ENCODE measurements around the gene LRRN2. TPM values are rescaled to one million over a fixed set of nuclear protein-coding genes. Genes with fewer than 3 reads are reported as not detected.
A peak's percentile ranks its signal among the peaks of the same experiment; 100 is the strongest.

Gene LRRN2
- polyA plus RNA-seq, 6 donors from 2014 or later = 0.11 to 0.25 TPM; not detected in 4

GRCh38 chr1:204653590-204654340, 31.8 kb downstream of the LRRN2 start:
- H3K9me3 Mint-ChIP-seq = no peaks in the 10 kb centered on the region
- H3K27me3 Mint-ChIP-seq = peaks cover 8 to 43% (median 32%) of the 10 kb centered on the region in 3 donors
- H3K27ac Mint-ChIP-seq = no peak overlapping the region
- no peaks in the 10 kb centered on the region for H3K4me1 Mint-ChIP-seq
- ATAC-seq (ENCODE audit: low read depth in 2 of 2) (no peak), DNase-seq (no peak)
- no peak overlapping the region for H3K4me3 Mint-ChIP-seq
- no peaks in the 10 kb centered on the region for H3K36me3 Mint-ChIP-seq

DNA sequence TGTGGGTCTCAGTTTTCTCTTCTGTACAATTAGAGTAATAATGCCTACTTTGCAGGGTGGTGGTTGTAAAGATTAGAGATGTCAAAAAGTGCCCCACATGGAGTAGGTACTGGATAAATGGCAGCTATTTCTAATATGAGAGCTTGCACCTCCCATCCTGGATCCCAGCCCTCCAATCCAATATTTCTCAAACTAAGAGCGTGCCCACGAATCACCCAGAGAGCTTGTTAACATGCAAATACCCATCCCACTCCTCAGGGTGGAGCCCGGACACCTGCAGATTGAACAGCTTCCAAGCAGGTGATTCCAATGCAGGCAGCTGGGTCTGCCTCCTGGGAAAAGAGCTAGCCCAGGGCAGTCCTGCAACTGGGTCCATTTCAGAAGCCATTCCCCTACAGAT, 33.0 kb downstream of the LRRN2 start:
- Mint-ChIP-seq H3K4me1 (peaks cover 0 to under 1% (median 0%) of the 10 kb centered on the region in 3 donors), H3K4me3 (no peak overlapping the region), H3K36me3 (no peaks in the 10 kb centered on the region), H3K27me3 (peaks cover 8 to 43% (median 32%) of the 10 kb centered on the region in 3 donors), H3K27ac (no peak overlapping the region), H3K9me3 (no peaks in the 10 kb centered on the region)
- DNase-seq = no peak
- no peak for ATAC-seq (ENCODE audit: low read depth in 2 of 2)

DNA sequence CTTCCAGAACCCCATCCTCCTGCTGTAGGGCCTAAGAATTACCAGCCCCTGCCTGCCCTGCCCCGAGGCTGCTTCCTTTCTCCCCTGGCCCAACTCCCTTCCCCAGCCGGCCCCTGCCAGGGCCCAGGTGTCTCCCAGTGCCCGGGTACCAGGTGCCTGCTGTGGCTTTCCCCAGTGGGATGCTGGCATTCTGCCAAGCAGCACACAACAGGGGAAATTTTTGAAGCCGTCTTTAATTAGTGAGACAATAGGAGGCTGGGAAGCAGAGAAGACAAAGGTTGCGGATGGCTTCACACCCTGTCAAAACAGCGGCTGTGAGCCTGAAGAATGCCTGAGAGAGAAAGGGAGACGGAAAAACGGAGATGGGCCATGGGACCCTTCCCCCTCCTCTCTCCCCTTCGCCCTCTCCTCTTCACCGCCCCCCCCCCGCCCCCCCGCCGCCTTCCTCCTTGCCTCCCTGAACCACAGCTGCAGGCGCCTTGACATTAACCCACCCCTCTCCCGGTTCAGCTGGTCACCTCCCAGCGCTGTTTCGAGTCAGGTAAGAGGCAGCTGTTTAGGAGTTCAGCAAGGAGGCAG, 33.6 kb downstream of the LRRN2 start:
- DNase-seq = no peak
- peaks cover 0 to 5% (median 0%) of the 10 kb centered on the region in 3 donors for H3K4me1 Mint-ChIP-seq
- peaks cover 8 to 43% (median 32%) of the 10 kb centered on the region in 3 donors for H3K27me3 Mint-ChIP-seq
- H3K36me3 Mint-ChIP-seq = no peaks in the 10 kb centered on the region
- H3K4me3 Mint-ChIP-seq = no peak overlapping the region
- ATAC-seq (ENCODE audit: low read depth in 2 of 2) = no peak
- no peaks in the 10 kb centered on the region for H3K9me3 Mint-ChIP-seq
- no peak overlapping the region for H3K27ac Mint-ChIP-seq

GRCh38 chr1:204650911-204651570, 34.5 kb downstream of the LRRN2 start:
- no peaks in the 10 kb centered on the region for H3K9me3 Mint-ChIP-seq
- H3K27ac Mint-ChIP-seq = no peak overlapping the region
- H3K4me3 Mint-ChIP-seq = no peak overlapping the region
- H3K4me1 Mint-ChIP-seq = peaks cover 0 to 5% (median 0%) of the 10 kb centered on the region in 3 donors
- H3K27me3 Mint-ChIP-seq = peaks cover 8 to 46% (median 30%) of the 10 kb centered on the region in 3 donors
- H3K36me3 Mint-ChIP-seq = no peaks in the 10 kb centered on the region
- no peak for ATAC-seq (ENCODE audit: low read depth in 2 of 2)
- DNase-seq = no peak

- Mint-ChIP-seq H3K9me3 (peaks cover 0 to 2% (median 0%) of the 10 kb centered on the region in 7 donors), H3K27me3 (peaks cover 12 to 49% (median 31%) of the 10 kb centered on the region in 3 donors), H3K27ac (no peak overlapping the region), H3K4me3 (peak overlapping the region in 1 of 8 donors; percentile 52), H3K36me3 (no peaks in the 10 kb centered on the region), H3K4me1 (peaks cover 0 to 5% (median 0%) of the 10 kb centered on the region in 3 donors)
- DNase-seq = no peak
- no peak for ATAC-seq (ENCODE audit: low read depth in 2 of 2)
Measured at GRCh38 chr1:204649721-204650521, 35.6 kb downstream of the LRRN2 start.

DNA sequence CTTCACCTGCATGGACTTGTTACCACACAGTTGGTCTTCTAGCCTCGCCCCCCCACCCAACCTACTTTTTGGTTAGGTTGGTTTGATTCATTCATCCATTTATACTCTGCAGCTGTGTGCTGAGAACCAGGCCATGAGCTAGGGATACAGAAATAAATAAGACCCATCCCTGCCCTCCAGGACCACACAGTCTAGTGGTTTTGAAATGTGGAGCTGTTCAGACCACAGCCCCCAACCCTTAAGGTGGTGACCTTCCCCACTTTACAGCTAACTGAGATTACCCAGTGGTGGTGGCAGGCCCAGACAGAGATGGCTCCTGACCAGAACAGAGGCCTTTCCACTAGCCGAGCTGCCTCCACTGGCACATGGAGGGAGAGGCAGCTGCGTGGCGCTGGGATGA, 37.0 kb downstream of the LRRN2 start:
- no peak overlapping the region for H3K27ac Mint-ChIP-seq
- DNase-seq = no peak
- H3K9me3 Mint-ChIP-seq = peaks cover 0 to 2% (median 0%) of the 10 kb centered on the region in 7 donors
- peaks cover 9 to 51% (median 38%) of the 10 kb centered on the region in 3 donors for H3K27me3 Mint-ChIP-seq
- no peaks in the 10 kb centered on the region for H3K36me3 Mint-ChIP-seq
- ATAC-seq (ENCODE audit: low read depth in 2 of 2) = no peak
- no peak overlapping the region for H3K4me3 Mint-ChIP-seq
- H3K4me1 Mint-ChIP-seq = peaks cover 0 to 5% (median 0%) of the 10 kb centered on the region in 3 donors

- Mint-ChIP-seq H3K36me3 (no peaks in the 10 kb centered on the region), H3K4me1 (peaks cover 0 to 5% (median 0%) of the 10 kb centered on the region in 3 donors), H3K27me3 (peaks cover 9 to 43% (median 37%) of the 10 kb centered on the region in 3 donors), H3K27ac (no peak overlapping the region), H3K4me3 (no peak overlapping the region), H3K9me3 (peaks cover 0 to 2% (median 0%) of the 10 kb centered on the region in 7 donors)
- no peak for ATAC-seq (ENCODE audit: low read depth in 2 of 2)
- no peak for DNase-seq
Measured at GRCh38 chr1:204647805-204648153, 37.8 kb downstream of the LRRN2 start.

GRCh38 chr1:204647114-204647804, 38.3 kb downstream of the LRRN2 start:
- H3K27ac Mint-ChIP-seq = peak overlapping the region in 1 of 6 donors; percentile 37
- peaks cover 5 to 38% (median 31%) of the 10 kb centered on the region in 3 donors for H3K27me3 Mint-ChIP-seq
- no peaks in the 10 kb centered on the region for H3K36me3 Mint-ChIP-seq
- no peak for DNase-seq
- ATAC-seq (ENCODE audit: low read depth in 2 of 2) = no peak
- no peak overlapping the region for H3K4me3 Mint-ChIP-seq
- peaks cover 0 to 2% (median 0%) of the 10 kb centered on the region in 7 donors for H3K9me3 Mint-ChIP-seq
- peaks cover 0 to 5% (median 0%) of the 10 kb centered on the region in 3 donors for H3K4me1 Mint-ChIP-seq

DNA sequence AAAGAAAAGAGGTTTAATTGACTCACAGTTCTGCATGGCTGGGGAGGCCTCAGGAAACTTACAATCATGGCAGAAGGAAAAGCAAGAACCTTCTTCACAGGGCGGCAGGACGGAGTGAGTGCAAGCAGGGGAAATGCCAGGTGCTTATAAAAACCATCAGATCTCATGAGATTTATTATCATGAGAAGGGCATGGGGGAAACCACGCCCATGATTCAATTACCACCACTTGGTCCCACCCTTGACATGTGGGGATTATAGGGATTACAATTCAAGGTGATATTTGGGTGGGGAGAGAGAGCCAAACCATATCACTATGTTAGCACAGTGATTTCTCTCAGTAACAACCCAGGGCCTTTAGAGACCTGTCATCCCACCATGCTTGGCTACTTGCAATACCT, 39.9 kb downstream of the LRRN2 start:
- no peak overlapping the region for H3K4me3 Mint-ChIP-seq
- peaks cover 4 to 27% (median 22%) of the 10 kb centered on the region in 3 donors for H3K27me3 Mint-ChIP-seq
- DNase-seq = no peak
- H3K36me3 Mint-ChIP-seq = no peaks in the 10 kb centered on the region
- H3K4me1 Mint-ChIP-seq = peaks cover 0 to 5% (median 0%) of the 10 kb centered on the region in 3 donors
- no peak for ATAC-seq (ENCODE audit: low read depth in 2 of 2)
- H3K9me3 Mint-ChIP-seq = peaks cover 0 to 2% (median 0%) of the 10 kb centered on the region in 7 donors
- no peak overlapping the region for H3K27ac Mint-ChIP-seq

DNA sequence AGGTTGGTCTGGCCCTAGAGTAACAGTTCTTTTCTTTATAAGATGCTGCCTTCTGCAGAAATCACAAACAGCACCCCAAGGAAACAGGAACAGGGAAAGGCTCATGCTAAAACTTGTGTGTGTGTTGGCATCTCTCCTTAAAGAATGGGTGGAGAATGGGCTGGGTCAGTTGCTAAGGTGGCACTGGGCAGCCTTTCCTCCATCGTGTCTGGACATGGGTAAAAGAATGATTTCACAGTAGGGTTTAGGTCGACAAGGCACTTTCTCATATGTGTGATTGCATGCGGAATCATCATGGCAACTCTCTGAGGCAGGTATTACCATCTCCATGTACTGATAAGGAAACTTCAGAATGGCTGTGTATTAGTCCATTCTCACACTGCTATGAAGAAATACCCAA, 40.3 kb downstream of the LRRN2 start:
- Mint-ChIP-seq H3K4me3 (no peak overlapping the region), H3K4me1 (peaks cover 0 to 5% (median 0%) of the 10 kb centered on the region in 3 donors), H3K27ac (no peak overlapping the region), H3K9me3 (peaks cover 0 to 3% (median under 1%) of the 10 kb centered on the region in 7 donors), H3K36me3 (no peaks in the 10 kb centered on the region), H3K27me3 (peaks cover 4 to 23% (median 21%) of the 10 kb centered on the region in 3 donors)
- ATAC-seq (ENCODE audit: low read depth in 2 of 2) = no peak
- DNase-seq = no peak

- H3K27me3 Mint-ChIP-seq = peaks cover 4 to 23% (median 21%) of the 10 kb centered on the region in 3 donors
- H3K4me3 Mint-ChIP-seq = no peak overlapping the region
- no peak for DNase-seq
- H3K36me3 Mint-ChIP-seq = no peaks in the 10 kb centered on the region
- peaks cover 0 to 6% (median 2%) of the 10 kb centered on the region in 7 donors for H3K9me3 Mint-ChIP-seq
- no peak for ATAC-seq (ENCODE audit: low read depth in 2 of 2)
- H3K27ac Mint-ChIP-seq = no peak overlapping the region
- H3K4me1 Mint-ChIP-seq = peaks cover 0 to 5% (median 0%) of the 10 kb centered on the region in 3 donors
Measured at GRCh38 chr1:204643503-204643902, 42.0 kb downstream of the LRRN2 start.

- ATAC-seq (ENCODE audit: low read depth in 2 of 2) = no peak
- H3K27me3 Mint-ChIP-seq = peaks cover 4 to 23% (median 21%) of the 10 kb centered on the region in 3 donors
- no peak overlapping the region for H3K27ac Mint-ChIP-seq
- no peak for DNase-seq
- peaks cover 0 to 6% (median 2%) of the 10 kb centered on the region in 7 donors for H3K9me3 Mint-ChIP-seq
- H3K4me3 Mint-ChIP-seq = no peak overlapping the region
- no peaks in the 10 kb centered on the region for H3K4me1 Mint-ChIP-seq
- no peaks in the 10 kb centered on the region for H3K36me3 Mint-ChIP-seq
Measured at GRCh38 chr1:204641936-204642335, 43.6 kb downstream of the LRRN2 start.
